Middle frontal gyrus (tissue), 1 donor: ENCODE measurements around the gene LIM2.

Experiments used
- DNase-seq: peaks from one replicate; pipeline ENCODE4 v3.0.0-alpha.2; 2015; ENCODE audit warnings: low spot score; ENCODE audit errors: extremely low spot score

The LIM2 gene

DNA sequence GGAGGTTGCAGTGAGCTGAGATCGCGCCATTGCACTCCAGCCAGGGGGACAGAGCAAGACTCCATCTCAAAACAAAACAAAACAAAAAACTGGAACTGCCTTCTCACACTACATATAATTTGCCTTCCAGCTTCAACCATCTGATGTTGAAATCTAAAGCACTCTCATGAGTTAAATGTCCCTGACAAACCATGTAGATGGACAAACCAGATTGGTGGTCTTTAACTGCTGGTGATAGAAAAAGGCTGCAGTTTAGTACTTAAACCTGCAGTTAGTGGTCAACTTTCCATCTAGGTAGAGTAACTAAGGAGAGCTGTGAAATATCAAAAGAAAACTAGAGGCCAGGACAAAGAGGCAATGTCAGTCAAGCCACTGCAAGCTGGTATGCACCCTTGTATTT is 8.4 kb upstream of the LIM2 start:
- DNase-seq, result no peak

DNA sequence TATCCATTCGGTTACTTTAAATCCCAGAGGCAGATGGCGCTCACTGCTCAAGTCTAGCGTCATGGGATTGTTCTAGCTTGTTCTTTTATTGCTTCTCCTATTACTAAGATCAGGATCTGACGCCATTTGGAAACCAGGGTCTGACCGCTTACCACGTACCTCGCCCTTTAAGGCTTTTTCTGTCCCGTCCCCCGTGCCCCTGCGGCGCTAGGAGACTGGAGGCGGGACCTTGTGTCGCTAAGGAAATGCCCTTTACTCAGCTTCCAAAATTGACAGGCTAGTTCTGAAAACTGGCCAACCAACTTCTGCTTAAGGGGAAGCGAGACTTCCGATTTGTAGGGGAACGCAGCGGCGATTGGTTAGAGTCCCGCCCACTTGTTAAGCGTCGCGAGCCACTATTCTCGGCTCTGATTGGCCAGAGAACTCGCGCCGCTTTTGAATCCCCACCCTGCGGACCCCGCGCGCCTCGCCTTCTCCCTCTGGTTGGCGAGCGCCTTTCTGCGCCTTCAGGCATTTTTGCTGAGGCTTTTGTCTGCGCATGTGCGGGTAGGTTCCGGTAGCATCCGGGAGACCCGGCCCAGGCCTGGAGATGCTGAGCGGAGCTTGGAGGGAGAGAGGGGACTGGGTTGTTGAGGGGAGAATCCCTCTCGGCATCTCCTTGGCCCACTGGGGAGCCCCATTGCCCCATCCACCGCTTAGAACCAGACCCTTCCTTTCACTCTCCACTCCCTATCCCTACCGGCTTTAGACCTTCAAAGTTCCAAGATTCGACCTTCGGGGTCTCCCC is 6.5 kb upstream of the LIM2 start:
- DNase-seq, result peak; percentile 92

DNA sequence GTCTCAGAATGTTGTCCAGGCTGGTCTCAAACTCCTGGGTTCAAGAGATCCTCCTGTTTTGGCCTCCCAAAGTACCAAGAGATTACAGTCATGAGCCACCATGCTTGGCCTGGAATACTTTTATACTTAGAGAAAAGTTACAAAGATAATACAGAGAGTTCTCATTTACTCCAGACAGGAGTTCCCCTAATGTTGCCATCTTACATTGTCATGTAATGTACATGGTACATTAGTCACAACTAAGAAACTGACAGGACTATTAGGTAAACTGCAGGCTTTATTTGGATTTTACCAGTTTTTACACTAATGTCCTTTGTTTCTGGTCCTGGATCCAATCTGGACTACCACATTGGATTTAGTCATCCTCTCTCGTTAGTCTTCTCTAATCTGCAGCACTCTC is 4.9 kb upstream of the LIM2 start:
- DNase-seq, result no peak

DNA sequence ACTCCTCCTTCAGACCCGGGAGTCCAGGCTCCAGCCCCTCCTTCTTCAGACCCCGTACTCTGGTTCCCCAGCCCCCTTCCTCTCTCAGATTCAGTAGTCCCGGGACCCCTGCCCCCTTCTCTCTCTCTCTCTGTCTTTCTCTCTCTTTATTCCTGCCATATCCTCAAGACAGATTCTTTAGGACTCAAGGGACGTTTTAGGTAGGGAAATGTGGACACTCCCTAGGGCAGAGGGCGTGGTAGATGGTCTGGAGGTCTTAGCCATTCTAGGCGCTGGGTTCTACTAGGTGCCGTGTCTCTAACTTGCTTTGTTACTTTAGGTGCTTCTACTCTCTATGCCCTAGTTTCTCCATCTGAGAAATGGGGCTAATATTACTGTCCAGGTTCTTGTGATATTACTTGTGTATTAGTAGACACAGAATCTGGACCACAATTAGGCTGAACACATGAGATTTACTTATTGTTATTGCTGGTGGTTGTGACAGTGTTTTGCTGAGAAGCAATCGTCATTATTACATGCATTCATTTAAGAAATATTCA is 3.4 kb upstream of the LIM2 start:
- DNase-seq, result no peak

DNA sequence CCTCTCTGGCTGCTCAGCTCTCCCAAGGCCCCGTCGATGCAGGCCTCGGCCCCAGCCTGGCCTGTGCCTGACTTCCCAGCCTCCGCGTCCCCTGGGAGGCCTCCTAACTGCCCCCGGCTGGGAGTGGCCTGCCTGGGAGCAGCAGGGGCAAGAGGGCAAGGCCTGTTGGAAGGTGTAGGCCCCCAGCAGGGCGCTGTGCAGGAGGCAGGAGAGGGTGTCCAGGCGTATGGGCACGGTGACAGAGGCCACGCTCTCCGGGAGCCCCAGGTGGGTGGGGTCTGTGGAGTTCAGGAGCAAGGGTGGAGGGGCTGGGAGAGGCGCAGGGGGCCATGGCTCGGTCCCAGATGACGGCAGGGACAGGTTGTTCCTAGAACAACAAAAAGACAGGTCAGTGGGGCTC is 1.4 kb upstream of the LIM2 start:
- no peak for DNase-seq

DNA sequence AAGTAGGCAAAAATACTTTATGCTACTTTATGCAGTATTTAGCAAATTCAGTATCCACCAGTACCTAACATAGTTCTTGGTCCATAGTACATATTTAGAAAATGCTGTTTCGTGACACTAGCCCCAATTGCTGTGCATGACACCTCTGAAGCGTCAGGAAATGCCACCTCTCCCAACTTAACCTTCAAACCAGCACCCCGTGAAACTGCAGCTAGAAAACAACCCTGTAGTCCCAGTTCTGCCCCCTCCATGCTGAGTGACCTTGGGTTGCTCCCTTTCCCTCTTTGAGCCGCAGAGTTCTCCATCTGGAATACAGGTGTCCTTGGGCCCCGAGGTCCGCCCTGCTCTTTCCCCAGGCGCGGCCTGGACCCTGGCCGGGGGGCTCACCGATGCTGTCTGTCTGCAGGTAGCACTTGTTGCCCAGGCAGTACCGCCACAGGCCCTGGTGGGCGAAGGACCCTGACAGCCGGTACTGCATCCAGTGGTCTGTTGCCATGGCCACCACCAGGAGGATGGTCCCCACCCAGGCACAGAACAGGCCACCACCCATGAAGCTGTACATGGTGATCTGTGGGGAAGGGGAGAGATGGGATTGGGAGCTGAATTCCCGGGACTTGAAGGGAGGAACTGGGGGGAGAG is 773 bp downstream of the LIM2 start:
- DNase-seq, result no peak

DNA sequence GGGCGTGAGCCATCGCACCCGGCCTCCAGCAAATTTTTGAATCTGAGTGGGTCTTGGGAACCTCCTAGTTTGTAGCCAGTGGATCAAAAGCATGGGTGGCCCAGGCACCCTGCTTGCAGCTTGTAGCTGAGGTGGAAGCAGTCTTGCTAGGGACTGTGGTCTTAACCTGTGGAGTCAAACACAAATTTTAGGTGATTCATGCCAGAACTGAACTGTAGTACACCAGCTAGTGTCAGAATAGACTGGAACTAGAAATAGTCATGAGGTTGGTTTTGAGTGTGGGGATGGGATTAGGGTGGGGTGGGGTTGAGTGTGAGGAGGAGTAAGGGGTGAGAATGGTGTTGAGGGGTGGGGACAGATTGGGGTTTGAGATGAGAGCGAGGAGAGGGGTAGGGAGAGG is 5.8 kb downstream of the LIM2 start:
- DNase-seq, result no peak

DNA sequence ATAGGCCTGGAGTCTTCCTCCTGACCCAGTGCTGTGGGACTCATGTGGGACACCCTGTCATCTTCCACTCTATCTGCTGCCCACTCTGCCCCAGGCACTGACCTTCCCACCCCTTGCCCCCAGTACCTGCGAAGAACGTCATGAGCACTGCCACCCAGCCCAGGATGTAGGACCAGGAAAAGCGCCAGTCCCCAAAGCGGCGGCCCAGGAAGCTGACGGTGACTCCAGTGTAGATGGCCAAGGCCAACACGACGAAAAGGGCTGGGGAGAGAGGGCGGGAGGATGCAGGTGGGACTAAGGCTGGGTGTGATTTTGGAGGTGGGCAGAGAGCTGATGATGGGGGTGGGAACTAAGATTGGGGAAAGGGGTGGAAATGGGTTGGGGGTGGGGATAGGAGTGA is 7.4 kb downstream of the LIM2 start:
- DNase-seq, result no peak

DNA sequence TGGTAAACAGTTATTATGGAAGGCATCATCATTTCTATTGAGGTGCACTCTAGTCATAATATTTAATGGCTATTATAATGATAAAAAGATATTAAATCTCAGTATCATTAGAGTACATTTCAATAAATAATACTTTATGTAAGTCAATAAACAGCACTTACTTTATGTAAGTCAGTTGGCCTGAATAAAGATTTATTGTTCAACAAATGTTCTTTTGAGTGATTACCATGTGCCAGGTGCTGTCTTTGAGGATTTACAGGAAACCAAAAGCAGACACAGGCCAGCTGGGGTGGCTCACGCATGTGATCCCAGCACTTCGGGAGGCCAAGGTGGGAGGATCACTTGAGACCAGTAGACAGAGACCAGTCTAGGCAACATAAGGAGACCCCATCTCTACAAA is 10.4 kb downstream of the LIM2 start:
- no peak for DNase-seq

DNA sequence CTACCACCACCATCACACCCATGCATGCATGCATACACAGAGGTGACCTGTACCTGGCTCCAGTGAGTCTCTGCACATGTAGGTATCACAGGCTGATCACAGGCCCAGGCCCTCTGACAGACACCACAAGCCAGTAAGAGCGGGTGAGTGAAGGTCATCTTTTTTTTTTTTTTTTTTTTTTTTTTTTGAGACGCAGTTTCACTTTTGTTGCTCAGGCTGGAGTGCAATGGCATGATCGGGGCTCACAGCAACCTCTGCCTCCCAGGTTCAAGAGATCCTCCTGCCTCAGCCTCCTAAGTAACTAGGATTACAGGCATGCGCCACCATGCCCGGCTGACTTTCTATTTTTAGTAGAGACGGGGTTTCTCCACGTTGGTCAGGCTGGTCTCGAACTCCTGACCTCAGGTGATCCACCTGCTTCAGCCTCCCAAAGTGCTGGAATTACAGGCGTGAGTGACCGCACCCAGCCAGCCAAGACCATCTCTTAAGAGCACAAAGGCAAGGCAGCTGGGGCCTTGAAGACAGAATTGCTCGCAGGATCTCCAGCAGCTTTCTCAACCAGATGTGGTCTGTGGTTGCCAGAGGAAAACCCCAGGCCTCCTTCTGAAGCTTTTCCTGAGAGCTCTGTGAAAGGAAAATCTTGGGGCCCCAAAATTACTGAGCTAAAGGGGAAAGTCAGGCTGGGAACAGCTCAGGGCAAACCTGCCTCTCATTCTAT is 12.1 kb downstream of the LIM2 start:
- no peak for DNase-seq

DNA sequence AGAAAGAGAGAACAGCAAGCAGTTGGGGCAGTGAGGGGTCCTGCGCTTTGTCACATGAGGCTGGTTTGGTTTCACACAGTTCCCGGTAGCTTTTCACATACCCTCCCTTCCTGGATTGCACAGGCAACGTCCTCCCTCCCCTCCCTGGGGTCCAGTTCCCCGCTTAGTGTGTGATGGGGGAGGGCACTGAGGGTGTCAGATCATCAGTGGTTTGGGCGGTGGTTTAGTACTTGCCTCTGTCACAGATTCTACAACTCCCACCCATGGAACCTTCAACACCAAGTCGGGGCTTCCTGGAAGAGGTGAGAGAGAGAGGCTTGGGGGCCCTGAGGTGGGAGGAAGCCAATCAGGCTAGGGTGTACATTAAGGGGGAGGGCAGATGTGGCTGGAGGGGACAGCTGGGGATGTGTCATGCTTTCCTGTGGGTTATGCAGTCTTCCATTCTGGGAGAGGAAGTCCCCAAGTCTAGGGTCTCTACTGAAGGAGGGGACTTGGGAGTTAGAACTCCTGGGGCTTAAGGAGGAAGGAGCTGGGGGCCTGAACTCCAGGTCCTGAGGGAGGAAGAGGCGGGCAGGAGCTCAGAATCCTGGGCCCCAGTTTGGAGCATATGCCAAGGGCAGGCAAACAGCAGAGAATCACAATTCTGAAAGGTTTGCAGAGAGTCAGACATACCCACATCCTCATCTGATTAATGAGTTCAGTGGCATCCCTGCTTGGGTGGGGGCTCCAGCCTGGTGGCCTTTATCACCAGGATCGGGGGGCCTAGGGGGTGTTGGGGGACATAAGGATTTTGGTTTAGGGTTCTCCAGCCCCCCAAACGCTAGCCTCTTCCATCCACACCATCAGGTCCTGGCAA is 14.9 kb downstream of the LIM2 start, which contains the start of gene NKG7:
NKG7 (minus strand) TSS at position 6 of the 856 bp plus-strand sequence. CDS start 119 bp downstream, outside the sequence.
- no peak for DNase-seq

DNA sequence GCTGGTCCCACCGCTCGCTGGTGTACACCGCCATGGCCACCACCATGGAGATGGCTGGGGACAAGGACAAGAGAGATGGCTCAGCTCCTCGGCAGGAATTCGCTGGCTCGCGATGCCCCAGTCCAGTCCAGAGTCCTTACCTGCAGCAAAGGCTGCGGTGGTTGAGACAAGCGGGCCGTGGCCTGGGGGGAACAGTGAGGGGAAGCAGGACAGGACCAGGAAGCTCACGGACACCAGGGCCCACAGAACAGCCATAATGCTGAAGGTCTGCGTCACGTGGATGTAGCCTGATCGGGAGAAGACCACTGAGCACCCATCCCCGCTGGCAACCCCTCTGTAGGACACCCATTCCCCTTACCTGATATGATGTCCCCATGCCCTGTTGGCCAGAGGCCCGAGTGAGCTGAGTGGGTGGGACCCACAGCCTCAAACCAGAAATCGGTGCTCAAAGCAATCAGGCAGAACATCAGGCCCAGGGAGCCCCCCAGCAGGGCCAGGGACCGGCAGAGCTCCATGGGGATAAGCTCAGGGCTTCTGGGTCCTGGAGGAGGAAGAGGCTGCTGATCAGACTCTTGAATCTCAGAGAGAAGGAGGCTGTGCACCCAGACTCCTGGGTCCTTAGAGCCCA is 15.6 kb downstream of the LIM2 start:
- no peak for DNase-seq

DNA sequence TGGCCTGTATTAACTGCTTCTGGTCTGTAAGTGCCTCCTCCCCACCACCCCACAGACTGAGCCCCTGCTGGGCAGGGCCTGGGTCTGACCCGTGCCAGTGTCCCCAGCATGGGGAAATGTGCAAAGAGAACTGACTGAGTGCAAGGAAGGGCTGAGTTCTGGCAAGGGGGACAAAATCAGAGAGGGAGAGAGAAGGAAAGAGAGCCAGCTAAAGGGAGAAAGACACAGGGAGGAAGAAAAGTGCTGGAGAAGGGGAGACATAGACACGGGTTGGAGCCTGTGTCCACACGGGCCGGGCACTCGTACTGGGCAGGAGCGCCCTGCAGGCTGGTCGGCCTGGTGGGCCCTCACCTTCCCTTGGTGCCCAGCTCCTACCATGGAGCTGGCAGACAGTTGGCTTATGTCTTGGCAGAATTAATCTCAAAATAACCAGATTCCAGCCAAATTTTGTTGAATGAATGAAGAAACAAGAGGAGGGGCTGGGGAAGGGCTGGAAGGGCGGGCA is 16.5 kb downstream of the LIM2 start:
- DNase-seq, result no peak

DNA sequence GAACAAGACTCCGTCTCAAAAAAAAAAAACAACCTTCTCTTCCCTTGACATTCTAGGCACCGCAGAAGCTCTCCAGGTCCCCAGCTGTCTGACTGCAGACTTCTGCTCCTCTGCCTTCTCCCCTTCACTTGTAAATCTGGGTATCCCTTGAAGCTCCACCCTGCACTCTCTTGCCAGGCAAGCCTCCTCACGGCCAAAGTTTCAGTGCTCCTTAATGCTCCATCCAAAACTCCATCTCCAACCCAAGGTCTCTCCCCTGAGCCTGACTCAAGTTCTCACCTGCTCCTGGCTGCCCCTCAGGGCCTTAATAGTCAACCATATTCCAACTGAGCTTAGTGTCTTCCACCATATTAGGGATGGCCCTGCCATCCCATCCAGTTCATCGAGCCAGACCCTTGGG is 17.5 kb downstream of the LIM2 start:
- no peak for DNase-seq

DNA sequence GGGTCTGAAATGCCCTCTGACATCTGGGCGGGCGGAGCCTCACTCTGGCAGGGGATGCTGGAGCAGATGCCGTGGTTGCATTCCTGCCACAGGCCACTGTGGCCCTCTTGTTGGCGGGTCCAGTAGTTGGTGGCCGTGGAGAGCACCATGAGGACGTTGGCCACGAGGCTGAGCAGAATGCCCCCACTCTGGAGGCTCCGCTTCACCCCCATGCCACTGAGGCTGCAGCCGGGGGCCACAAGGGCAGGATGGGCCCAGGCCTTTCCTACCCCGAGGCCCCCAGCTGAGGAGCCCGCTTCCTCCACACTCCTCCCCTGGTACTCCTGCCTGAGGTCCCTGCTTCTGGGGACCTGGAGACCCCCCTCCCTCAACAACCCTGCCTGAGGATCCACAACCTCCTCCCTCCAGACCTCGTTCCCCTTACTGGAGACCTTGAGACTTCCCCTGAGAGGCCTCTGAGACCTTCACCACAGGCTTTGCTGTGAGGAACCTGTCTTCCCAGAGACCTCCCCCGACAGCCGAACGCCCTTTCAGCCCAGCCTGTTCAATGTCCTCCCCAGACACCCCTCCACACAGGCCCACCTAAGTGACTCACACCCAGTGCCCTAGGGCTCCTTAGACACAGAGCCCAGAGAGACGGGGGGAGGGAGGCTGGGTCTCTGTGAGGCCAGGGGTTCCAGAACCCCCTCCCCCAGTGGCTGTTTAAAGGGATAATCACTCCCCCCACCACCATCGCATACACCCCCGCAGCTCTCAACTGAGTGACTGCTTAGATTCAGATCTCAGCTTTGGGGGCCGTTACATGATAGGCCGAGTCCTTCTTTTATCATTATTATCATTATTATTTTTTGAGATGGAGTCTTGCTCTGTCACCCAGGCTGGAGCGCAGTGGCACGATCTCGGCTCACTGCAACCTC is 19.1 kb downstream of the LIM2 start, which contains the start of gene CLDND2:
CLDND2 (minus strand) TSS at position 638 of the 917 bp plus-strand sequence; CDS start at position 212, 426 bp downstream.
- no peak for DNase-seq

DNA sequence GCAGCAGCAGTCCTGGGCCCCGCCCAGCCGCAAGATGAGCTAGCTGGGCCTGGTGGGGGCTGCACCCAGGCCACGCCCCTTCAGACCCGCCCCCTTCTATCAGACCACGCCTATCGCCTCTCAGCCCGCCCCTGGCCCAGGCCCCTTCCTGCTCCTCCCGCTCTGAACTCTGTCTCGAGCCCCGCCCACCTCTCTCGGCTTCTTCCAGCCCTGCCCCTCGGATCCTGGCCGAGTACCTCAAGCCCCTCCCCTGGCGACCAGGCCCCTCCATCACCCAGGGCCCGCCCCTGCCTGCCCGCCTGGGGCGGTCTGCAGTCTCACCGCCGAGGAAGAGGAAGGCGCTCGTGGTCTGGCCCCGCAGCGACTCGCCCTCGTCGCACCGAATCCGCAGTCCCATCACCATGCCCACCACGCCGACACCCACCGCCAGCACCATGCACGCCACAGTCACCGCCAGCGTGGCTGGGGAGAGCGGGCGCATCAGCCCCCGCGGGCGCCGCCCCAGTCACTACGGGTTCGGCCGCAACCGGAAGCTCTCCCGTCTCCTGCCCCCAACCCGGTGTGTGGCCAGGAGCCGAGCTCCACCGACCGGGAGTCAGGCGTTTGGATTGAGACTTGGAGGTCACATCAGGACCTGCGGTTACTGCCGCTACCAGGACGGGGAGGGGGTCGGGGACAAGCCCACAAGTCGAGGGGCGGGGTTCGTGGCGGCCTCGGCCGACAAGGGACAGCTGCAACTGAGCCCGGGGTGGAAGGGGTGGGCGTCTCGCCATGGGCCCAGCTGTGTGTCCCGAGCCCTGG is 20.0 kb downstream of the LIM2 start:
- DNase-seq, result peak; percentile 89

DNA sequence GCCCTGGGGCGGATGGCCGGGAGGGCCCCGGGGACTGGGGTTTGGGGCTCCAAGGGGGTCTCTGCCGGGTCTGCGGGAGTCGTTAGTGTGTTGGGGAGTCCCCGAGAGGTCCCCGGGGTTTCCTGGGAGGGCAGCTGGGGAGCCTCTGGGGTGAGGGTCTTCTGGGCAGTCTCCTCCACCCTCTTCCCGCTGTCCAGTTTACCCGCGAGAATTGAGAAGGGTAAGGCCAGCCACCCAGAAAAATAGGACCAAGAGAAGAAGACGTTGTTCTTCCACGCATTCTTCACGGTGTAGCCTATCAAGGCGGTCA is 20.6 kb downstream of the LIM2 start:
- DNase-seq, result no peak

DNA sequence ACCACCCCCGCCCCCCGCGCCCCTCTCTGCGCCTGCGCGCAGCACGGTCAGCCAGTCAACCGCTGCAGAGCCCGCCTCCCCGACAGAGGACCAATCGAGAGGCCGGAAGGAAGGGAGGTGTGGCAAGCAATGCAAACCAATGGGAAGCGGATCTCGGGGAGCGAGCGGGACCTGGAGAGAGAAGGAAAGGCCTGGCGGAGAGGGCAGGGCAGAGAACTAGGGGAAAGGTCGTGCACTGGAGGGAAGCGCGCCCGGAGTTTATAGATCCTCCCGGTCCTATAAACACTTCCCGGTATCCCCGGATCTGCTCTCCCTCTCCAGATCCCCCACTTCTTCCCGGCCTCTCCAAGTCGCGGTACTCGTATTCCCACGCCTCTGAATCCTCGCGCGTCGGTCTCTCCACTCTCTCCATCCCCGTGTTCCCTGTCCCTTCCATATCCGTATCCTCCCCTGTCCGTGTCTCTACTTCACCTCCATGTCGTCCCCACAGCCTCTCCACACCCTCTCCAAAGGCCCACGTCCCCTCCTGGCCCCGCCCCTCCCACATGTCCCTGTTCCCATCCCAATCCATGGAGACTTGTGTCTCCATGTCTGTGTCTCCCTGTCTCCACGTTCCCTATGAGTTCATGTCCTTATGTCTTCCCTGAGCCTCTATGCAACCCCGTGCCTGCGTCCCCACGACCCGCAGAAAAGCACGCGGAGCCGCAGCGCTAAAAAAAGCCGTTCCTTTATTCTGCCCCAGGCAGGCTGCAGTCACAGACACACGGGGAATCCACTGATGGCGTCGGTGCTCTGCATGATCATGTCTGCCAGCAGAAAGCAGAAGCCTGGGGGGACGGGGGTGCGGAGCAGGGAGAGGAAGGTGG is 21.2 kb downstream of the LIM2 start:
- peak; percentile 96 for DNase-seq
